A673 (cell line): ENCODE results near the gene FBXL19. TPM values are rescaled to one million over a fixed set of nuclear protein-coding genes. Genes with fewer than 3 reads are reported as not detected.

ENCODE experiments used
- BruUV-seq: library from RNA; stranded (reverse); fragments of 400-500 nt; replicated peaks from 2 replicates; lab custom pipeline; 2021; lab: Mats Ljungman, UMichigan
- CTCF ChIA-PET: fragments of 300-600 bp; sonication (Branson Sonifier 250); formaldehyde crosslinking; loops from one replicate; lab custom pipeline; 2022; ENCODE audit warnings: antibody characterized with exemption; lab: Charles Lee
- POLR2A ChIA-PET: fragments of 300-600 bp; sonication (Branson Sonifier 250); formaldehyde crosslinking; loops from one replicate; lab custom pipeline; 2022; ENCODE audit warnings: antibody characterized with exemption; ENCODE audit not compliant: low non-redundant PET; lab: Charles Lee
- DNase-seq: peaks from one replicate; pipeline ENCODE4 v3.0.0-alpha.2; 2015; ENCODE audit warnings: low spot score
- H3K27ac ChIP-seq: fragments of 200-600 bp; sonication (generic); 2 replicates; pipeline ENCODE4 v1.5.1; 2016; ENCODE audit warnings: mixed run types, low read depth, mild to moderate bottlenecking, mixed read lengths, antibody characterized with exemption, low read length; ENCODE audit not compliant: poor library complexity, severe bottlenecking
- H3K27me3 ChIP-seq: fragments of 200-600 bp; sonication (generic); replicated peaks from 2 replicates; pipeline ENCODE4 v1.6.1; 2017; ENCODE audit warnings: mixed run types, low read depth, mild to moderate bottlenecking, mixed read lengths, antibody characterized with exemption, low read length; ENCODE audit not compliant: insufficient read depth, poor library complexity
- H3K36me3 ChIP-seq: fragments of 200-600 bp; sonication (generic); 2 replicates; pipeline ENCODE4 v1.6.1; 2016; ENCODE audit warnings: mixed run types, mild to moderate bottlenecking, mixed read lengths, antibody characterized with exemption, low read length; ENCODE audit not compliant: insufficient read depth, poor library complexity, severe bottlenecking
- H3K4me1 ChIP-seq: fragments of 200-600 bp; sonication (generic); 2 replicates; pipeline ENCODE4 v1.6.1; 2017; ENCODE audit warnings: mixed run types, mild to moderate bottlenecking, mixed read lengths, antibody characterized with exemption, low read length; ENCODE audit not compliant: insufficient read depth, poor library complexity, severe bottlenecking
- H3K4me3 ChIP-seq: fragments of 200-600 bp; sonication (generic); 2 replicates; pipeline ENCODE4 v1.5.1; 2016; ENCODE audit warnings: low read depth, mixed run types, mild to moderate bottlenecking, mixed read lengths, low read length; ENCODE audit not compliant: poor library complexity, severe bottlenecking
- H3K9me3 ChIP-seq: fragments of 200-600 bp; sonication (generic); 2 replicates; pipeline ENCODE4 v1.6.1; 2016; ENCODE audit warnings: mixed run types, low read depth, mild to moderate bottlenecking, mixed read lengths, antibody characterized with exemption, low read length; ENCODE audit not compliant: poor library complexity, severe bottlenecking
- EZH2 ChIP-seq: fragments of 200-600 bp; sonication (generic); IDR thresholded peaks from 2 replicates; pipeline ENCODE4 v1.6.1; 2017; ENCODE audit warnings: borderline replicate concordance, low read depth, mild to moderate bottlenecking, mixed read lengths, antibody characterized with exemption, low read length; ENCODE audit not compliant: poor library complexity, severe bottlenecking
- intact Hi-C: fragments of 100-400 bp; cut with micrococcal nuclease; formaldehyde crosslinking; loops from one replicate; pipeline ENCODE4 v1.10.0; 2022; ENCODE audit not compliant: unreplicated experiment
- total RNA-seq: library from RNA; stranded (reverse); gene quantifications from 2 replicates; pipeline ENCODE4 v1.2.3, GENCODE V29; 2021
- TF ChIP-seq, protein P1 (sequence below): fragments of 300-800, 200-600 bp; sonication (generic); conservative IDR thresholded peaks from 2 replicates; pipeline ENCODE4 v1.5.1; 2017; ENCODE audit warnings: low read depth, mild to moderate bottlenecking, antibody characterized with exemption, low read length, moderate library complexity, mixed read lengths

The FBXL19 gene
- total RNA-seq, 1 experiment from 2014 or later: 39.3 TPM

DNA sequence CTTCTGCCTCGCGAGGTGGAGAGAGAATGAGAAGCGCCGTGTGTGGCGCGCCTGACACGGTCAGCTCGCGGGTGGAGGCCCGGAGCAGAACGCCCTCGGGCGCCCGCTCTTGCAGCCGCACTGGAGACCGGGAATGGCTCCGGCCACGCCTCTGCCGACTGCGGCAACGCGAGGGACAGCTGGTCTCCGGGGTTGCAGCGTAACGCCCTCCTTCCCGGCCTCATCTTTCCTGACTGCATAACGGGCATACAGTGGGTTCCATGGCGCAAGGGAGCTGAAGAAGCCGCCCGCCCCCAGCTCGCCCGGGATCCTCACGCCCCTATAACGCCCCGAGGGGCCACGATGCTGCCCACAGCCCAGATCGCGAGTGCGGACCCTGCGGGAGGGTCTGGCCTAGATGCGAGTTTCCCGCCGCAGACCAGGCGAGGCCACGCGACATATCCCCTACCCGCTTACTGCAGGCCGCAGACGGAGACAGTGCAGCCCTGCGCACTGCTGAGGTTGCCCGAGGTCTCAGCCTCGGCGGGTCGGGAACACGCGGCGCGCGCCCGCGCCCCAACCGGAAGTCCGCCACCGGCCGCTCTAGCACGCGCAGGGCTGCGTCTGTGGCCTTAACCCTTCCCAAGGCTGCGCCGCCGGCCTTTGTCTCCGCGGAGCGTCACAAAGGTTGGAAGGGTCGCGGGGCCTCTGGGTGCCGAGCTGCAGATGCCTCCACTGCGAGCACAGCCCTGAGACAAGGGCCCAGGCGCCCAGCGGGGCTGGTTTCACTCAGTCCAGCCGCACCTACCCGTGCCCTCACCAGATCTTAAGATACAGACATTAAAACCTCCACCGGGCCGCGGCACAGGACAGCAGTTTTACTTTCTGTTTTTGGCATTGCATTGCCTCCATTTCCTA is 48.3 kb upstream of the FBXL19 start:
- Histone ChIP-seq H3K27me3 (no peaks in the 10 kb centered on the region), H3K4me3 (peak overlapping the region; percentile 85), H3K27ac (peak overlapping the region; percentile 84), H3K36me3 (no peaks in the 10 kb centered on the region), H3K9me3 (no peaks in the 10 kb centered on the region), H3K4me1 (no peaks in the 10 kb centered on the region)
- intact Hi-C loops: loop anchor here (2.0 kb wide), 1 partner anchor 60 kb away; no protein-coding TSS in a partner anchor
- ChIA-PET POLR2A (no interaction called here), CTCF (interaction anchor here (0.6 kb wide), 1 partner anchor 41 kb away, joined by 3 read pairs; no protein-coding TSS in a partner anchor)
- TF ChIP-seq, protein P1, sequence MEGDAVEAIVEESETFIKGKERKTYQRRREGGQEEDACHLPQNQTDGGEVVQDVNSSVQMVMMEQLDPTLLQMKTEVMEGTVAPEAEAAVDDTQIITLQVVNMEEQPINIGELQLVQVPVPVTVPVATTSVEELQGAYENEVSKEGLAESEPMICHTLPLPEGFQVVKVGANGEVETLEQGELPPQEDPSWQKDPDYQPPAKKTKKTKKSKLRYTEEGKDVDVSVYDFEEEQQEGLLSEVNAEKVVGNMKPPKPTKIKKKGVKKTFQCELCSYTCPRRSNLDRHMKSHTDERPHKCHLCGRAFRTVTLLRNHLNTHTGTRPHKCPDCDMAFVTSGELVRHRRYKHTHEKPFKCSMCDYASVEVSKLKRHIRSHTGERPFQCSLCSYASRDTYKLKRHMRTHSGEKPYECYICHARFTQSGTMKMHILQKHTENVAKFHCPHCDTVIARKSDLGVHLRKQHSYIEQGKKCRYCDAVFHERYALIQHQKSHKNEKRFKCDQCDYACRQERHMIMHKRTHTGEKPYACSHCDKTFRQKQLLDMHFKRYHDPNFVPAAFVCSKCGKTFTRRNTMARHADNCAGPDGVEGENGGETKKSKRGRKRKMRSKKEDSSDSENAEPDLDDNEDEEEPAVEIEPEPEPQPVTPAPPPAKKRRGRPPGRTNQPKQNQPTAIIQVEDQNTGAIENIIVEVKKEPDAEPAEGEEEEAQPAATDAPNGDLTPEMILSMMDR: no peak
- TF ChIP-seq EZH2: no peak
- TSS peak; percentile 68 for BruUV-seq
- peak; percentile 94 for DNase-seq

GRCh38 chr16:30875871-30876801 is 47.2 kb upstream of the FBXL19 start:
- CTCF ChIA-PET: no interaction called here
- no peaks in the 10 kb centered on the region for H3K36me3 ChIP-seq
- peak overlapping the region; percentile 85 for H3K4me3 ChIP-seq
- H3K9me3 ChIP-seq: no peaks in the 10 kb centered on the region
- intact Hi-C loops: loop anchor here (1.0 to 2.0 kb wide), 2 partner anchors 46 to 61 kb away; no protein-coding TSS in a partner anchor
- POLR2A ChIA-PET: no interaction called here
- no peaks in the 10 kb centered on the region for H3K27me3 ChIP-seq
- no peaks in the 10 kb centered on the region for H3K4me1 ChIP-seq
- DNase-seq: peak; percentile 29
- BruUV-seq: no TSS peak
- peak overlapping the region; percentile 84 for H3K27ac ChIP-seq
- TF ChIP-seq EZH2: no peak

GRCh38 chr16:30876867-30877266 is 46.5 kb upstream of the FBXL19 start:
- Histone ChIP-seq H3K27me3 (no peaks in the 10 kb centered on the region), H3K4me1 (no peaks in the 10 kb centered on the region), H3K36me3 (no peaks in the 10 kb centered on the region), H3K4me3 (peak overlapping the region; percentile 85), H3K27ac (peak overlapping the region; percentile 84), H3K9me3 (no peaks in the 10 kb centered on the region)
- ChIA-PET POLR2A (no interaction called here), CTCF (interaction anchor here (0.7 kb wide), 1 partner anchor 334 kb away, joined by 9 read pairs; no protein-coding TSS in a partner anchor)
- BruUV-seq: no TSS peak
- peak; percentile 30 for DNase-seq
- TF ChIP-seq EZH2: no peak
- TF ChIP-seq, protein P1: no peak
- intact Hi-C loops: loop anchor here (1.0 kb wide), 1 partner anchor 45 kb away; no protein-coding TSS in a partner anchor
